SIG-M5 (cell line): Measurements from ENCODE around the gene GUCA2B.

Experiments
- DNase-seq: peaks from one replicate; lab custom pipeline; 2025; lab: John Stamatoyannopoulos, UW

The GUCA2B gene

GRCh38 chr1:42189931-42190853 is 37.0 kb downstream of the GUCA2B start:
- no peak for DNase-seq

DNA sequence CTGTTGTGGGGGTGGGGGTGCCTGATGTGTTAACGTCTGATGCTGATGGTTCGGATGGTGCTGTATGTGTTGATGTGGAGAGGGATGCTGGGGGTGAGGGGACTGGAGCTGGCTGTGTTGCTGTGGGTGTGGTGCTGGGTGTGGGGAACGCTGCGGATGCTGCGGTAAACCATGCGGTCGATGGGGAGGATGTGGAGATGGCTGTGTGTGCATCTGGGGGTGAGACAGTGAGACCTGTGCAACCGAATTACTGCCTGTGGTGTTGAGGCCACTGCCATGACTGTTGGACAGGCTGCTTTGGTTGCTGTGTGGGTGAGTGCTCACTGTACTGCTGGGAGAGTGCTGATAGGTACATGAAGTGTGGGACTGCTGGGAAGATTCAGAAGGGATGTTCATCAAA is 38.1 kb downstream of the GUCA2B start:
- DNase-seq: no peak

- DNase-seq: no peak
These were observed 38.9 kb downstream of the GUCA2B start for GRCh38 chr1:42192106-42192505.

DNA sequence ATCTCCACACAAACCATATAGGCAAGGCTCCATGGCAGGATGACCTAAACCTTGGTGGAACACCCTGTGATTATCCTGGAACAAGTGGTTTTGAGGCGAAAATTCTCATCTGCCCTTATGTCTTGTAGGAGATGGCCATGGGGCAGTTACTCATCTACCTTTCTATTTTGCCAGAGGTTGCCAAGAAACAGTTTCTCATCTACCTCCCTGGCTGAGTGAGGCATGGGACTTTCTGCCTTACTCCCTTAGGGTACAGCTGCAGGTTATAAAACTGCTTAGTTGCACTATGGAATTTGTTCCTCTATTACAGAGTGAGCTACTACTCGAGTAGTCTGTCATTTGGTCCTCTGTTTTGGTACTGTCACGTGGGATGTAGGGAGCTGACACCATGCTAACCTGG is 42.6 kb downstream of the GUCA2B start:
- DNase-seq: no peak

- no peak for DNase-seq
These were observed 45.0 kb downstream of the GUCA2B start for GRCh38 chr1:42198251-42198650.

- DNase-seq: no peak
These were observed 48.8 kb downstream of the GUCA2B start for GRCh38 chr1:42201986-42202385.
